Neural cell (in vitro differentiated cells): Measurements from ENCODE around the gene SOX12.

Experiments used
- EP300 ChIP-seq: fragments of 450-650 bp; conservative IDR thresholded peaks from 2 replicates; pipeline ENCODE4 v1.6.1; 2014; ENCODE audit warnings: antibody characterized with exemption, mild to moderate bottlenecking, moderate library complexity; ENCODE audit not compliant: poor library complexity, severe bottlenecking
- EZH2 ChIP-seq: fragments of 200-600, 300-800 bp; shearing (Covaris generic), sonication (generic); IDR thresholded peaks from 2 replicates; pipeline ENCODE4 v1.6.1; 2014; ENCODE audit warnings: antibody characterized with exemption, low read length, borderline replicate concordance, mild to moderate bottlenecking; ENCODE audit not compliant: insufficient read depth, poor library complexity, severe bottlenecking
- MXI1 ChIP-seq: fragments of 450-650 bp; conservative IDR thresholded peaks from 2 replicates; pipeline ENCODE4 v1.6.1; 2014; ENCODE audit warnings: antibody characterized with exemption, mild to moderate bottlenecking; ENCODE audit not compliant: poor library complexity, severe bottlenecking
- POLR2AphosphoS5 ChIP-seq: IDR thresholded peaks from 2 replicates; pipeline ENCODE4 v1.6.1; 2012
- RAD21 ChIP-seq: fragments of 450-650 bp; conservative IDR thresholded peaks from 2 replicates; pipeline ENCODE4 v1.6.1; 2014; ENCODE audit warnings: antibody characterized with exemption, mild to moderate bottlenecking, moderate library complexity
- SMC3 ChIP-seq: fragments of 450-650 bp; conservative IDR thresholded peaks from 2 replicates; pipeline ENCODE4 v1.6.1; 2014; ENCODE audit warnings: antibody characterized with exemption, mild to moderate bottlenecking, moderate library complexity; ENCODE audit not compliant: poor library complexity
- TAF1 ChIP-seq: IDR thresholded peaks from 2 replicates; pipeline ENCODE4 v1.6.1; 2012; ENCODE audit warnings: low read depth
- TF ChIP-seq, protein P1 (sequence below): fragments of 450-650 bp; IDR thresholded peaks from 2 replicates; pipeline ENCODE4 v1.5.1; 2014; ENCODE audit warnings: antibody characterized with exemption, mild to moderate bottlenecking, moderate library complexity; ENCODE audit not compliant: poor library complexity, severe bottlenecking
- TF ChIP-seq, protein P2 (sequence below): IDR thresholded peaks from 2 replicates; pipeline ENCODE4 v1.6.1; 2012; ENCODE audit warnings: borderline replicate concordance

DNA sequence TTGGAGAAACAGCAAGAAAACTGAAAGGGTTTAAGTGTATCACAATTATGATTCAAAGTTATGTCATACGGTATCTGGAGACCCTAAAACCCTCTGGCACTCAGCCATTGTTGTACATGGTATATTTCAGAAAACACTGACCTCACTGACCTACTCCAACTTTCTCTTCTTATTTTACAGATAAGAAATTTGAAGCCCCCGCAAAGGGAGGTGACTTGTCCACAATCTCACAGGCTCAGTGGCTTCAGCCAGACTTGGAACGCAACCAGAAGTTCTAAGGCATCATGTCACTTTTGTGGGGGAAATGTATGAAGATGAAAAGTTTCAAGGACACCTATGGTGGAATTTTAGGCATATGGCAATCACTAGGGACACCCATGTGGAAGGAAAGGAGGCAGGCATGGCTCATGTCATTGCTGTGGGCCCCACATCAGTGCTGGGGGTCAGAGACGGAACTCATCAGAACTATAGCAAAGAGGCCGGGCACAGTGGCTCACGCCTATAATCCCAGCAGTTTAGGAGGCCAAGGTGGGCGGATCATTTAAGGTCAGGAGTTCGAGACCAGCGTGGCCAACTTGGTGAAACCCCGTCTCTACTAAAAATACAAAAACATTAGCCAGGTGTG is 50.0 kb downstream of the SOX12 start:
- TF ChIP-seq SMC3 (no peak), POLR2AphosphoS5 (no peak), RAD21 (no peak), EZH2 (no peak), MXI1 (no peak), EP300 (no peak), TAF1 (no peak)
- TF ChIP-seq, protein P1, sequence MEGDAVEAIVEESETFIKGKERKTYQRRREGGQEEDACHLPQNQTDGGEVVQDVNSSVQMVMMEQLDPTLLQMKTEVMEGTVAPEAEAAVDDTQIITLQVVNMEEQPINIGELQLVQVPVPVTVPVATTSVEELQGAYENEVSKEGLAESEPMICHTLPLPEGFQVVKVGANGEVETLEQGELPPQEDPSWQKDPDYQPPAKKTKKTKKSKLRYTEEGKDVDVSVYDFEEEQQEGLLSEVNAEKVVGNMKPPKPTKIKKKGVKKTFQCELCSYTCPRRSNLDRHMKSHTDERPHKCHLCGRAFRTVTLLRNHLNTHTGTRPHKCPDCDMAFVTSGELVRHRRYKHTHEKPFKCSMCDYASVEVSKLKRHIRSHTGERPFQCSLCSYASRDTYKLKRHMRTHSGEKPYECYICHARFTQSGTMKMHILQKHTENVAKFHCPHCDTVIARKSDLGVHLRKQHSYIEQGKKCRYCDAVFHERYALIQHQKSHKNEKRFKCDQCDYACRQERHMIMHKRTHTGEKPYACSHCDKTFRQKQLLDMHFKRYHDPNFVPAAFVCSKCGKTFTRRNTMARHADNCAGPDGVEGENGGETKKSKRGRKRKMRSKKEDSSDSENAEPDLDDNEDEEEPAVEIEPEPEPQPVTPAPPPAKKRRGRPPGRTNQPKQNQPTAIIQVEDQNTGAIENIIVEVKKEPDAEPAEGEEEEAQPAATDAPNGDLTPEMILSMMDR, result no peak
- TF ChIP-seq, protein P2, sequence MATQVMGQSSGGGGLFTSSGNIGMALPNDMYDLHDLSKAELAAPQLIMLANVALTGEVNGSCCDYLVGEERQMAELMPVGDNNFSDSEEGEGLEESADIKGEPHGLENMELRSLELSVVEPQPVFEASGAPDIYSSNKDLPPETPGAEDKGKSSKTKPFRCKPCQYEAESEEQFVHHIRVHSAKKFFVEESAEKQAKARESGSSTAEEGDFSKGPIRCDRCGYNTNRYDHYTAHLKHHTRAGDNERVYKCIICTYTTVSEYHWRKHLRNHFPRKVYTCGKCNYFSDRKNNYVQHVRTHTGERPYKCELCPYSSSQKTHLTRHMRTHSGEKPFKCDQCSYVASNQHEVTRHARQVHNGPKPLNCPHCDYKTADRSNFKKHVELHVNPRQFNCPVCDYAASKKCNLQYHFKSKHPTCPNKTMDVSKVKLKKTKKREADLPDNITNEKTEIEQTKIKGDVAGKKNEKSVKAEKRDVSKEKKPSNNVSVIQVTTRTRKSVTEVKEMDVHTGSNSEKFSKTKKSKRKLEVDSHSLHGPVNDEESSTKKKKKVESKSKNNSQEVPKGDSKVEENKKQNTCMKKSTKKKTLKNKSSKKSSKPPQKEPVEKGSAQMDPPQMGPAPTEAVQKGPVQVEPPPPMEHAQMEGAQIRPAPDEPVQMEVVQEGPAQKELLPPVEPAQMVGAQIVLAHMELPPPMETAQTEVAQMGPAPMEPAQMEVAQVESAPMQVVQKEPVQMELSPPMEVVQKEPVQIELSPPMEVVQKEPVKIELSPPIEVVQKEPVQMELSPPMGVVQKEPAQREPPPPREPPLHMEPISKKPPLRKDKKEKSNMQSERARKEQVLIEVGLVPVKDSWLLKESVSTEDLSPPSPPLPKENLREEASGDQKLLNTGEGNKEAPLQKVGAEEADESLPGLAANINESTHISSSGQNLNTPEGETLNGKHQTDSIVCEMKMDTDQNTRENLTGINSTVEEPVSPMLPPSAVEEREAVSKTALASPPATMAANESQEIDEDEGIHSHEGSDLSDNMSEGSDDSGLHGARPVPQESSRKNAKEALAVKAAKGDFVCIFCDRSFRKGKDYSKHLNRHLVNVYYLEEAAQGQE, result no peak
